ENCODE data around the gene LYST.
"Not testable (repeated sequence)": the region's sequence is repeated elsewhere in the genome, so short reads cannot be mapped to it uniquely, and the experiment has no call there.

The LYST gene

DNA sequence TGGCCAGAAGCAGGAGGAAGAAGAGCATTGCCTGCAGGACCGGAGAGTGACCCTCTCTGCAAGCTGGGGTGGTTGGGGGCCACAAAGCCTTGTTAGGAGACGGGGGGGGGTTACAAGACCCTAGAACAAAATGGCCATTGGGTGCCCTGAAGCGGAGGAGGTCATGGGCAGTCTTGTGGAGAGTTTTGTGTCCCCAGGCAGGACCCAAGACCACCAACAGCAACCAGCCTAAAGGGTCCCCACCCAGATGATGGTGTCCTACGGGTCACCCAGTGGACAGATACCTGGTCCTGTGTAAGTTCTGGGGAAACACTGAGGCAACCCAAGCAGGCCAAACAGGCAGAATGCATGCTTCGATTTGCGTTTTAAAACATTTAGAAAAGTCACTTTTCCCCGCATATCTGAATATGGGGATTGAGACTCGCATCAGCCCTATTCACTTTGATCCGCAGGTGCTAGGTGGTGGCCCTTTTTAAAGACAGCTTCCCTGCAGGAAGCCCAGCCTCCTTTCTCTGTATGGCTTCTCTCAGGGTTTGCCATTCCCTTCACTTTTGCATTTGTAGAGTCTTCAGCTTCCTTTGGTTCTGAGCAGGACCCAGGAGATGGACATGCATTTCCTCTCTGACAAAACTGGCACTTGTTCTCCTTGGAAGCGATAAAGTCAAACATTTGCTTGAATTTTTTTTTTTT lies 238.2 kb downstream of the LYST start:
- no peak for DNase-seq

DNA sequence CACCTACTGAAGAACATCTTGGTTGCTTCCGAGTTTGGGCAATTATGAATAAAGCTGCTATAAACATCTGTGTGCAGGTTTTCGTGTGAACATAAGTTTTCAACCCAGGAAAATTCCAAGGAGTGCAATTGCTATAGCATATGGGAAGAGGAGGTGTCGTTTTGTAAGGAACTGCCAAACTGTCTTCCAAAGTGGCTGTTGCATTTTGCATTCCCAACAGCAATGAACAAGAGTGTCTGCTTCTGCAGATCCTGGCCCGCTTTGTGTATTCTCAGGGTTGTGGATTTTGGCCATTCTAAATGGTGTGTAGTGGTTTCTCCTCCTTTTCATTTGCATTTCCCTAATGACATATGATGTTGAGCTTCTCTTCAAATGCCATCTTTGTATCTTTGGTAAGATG lies 240.9 kb downstream of the LYST start:
- DNase-seq: no peak

DNA sequence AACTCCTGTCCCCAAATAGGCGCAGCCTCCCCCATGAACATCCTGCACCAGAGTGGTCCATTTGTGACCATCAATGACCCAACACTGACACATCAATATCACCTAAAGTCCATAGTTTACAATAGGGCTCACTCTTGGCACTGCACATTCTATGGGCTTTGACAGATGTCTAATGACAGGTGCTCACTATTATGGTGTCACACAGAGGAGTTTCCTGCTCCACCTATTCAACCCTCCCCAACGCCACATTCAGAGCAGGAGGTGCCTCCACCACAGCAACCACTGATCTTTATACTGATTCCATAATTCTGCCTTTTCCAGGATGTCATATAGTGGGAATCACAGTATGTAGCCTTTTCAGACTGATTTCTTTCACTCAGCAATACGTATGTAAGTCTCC lies 241.4 kb downstream of the LYST start:
- no peak for DNase-seq

DNA sequence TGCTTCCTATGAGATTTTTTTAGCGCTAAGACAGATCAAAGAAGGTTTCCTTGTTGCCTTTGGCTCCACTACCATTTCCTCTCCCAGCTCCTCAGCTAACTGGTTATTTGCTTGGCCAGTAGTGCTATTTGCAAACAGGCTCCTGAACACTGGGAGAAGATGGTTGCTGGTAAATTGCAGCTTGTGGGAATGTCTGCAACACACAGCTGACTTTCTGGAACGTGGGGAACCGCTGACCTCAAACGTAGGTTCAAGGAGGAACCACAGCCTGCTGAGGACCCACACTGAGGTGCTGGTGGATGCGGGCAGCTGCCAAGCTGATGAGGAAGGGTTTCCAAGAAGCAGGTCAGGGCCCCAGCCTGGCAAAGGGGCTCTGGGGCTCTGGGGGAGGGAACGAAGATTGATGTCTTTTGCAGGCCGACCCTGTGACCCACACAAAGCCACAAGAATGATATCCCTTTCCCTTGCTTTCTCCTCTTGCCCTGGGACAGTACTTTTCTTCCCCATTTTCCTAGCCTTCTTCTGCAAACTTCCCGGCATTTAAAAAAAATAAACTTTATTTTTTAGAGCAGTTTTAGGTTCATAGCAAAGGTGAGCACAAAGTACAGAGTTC lies 241.9 kb downstream of the LYST start:
- no peak for DNase-seq

DNA sequence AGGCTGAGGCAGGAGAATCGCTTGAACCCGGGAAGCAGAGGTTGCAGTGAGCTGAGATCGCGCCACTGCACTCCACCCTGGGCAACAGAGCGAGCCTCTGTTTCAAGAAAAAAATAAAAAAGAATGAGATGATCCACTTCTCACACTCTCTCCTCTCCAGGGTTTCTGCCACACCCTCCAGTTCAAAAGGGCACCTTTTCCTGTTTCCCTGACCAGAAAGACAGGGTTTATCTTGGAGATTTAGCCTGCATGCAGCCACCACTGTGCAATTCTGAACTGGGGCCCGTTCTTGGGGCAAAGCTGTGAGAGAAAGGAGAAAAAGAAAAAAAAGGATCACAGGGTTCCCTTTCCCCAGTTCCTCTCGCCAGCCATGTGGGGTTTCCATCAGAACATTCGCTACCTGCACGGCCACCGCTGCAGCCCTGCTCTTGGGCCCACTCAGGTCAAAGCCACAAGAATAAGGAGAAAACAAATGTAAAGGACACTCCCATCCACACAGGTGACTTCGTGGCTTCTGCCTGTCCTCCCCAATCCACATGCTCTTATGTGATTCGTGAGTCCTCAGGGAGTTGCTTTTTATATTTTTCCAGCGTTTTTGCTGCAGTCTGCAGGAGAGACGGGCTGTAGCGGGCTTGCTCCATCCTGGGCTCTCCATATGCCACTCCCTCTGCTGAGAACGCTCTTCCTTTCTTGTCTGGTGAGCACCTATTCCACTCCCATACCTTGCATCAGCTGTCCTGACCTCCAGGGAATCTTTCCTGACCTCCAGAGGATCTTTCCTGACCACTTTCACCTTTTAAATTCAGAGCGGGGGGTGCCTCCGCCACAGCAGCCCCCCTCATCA lies 243.5 kb downstream of the LYST start:
- DNase-seq: no peak

DNA sequence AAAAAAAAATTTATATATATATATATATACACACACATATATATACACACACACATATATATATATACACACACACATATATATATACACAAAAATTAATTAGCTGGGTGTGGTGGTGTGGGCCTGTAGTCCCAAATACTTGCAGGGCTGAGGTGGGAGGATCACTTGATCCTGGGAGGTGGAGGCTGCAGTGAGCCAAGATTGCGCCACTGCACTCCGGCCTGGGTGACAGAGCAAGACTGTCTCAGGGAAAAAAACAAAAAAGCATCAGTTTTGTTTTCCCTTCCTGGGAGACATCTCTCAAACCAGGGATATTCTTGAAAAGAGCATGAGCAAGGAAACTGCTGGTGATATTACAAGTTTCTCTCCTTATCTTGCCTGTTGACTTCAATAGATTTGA lies 247.6 kb downstream of the LYST start:
- not testable (repeated sequence) for DNase-seq

GRCh38 chr1:235617808-235618207 lies 248.9 kb downstream of the LYST start:
- DNase-seq: no peak

- DNase-seq: no peak
Observed at GRCh38 chr1:235617140-235617539, 249.6 kb downstream of the LYST start.

DNA sequence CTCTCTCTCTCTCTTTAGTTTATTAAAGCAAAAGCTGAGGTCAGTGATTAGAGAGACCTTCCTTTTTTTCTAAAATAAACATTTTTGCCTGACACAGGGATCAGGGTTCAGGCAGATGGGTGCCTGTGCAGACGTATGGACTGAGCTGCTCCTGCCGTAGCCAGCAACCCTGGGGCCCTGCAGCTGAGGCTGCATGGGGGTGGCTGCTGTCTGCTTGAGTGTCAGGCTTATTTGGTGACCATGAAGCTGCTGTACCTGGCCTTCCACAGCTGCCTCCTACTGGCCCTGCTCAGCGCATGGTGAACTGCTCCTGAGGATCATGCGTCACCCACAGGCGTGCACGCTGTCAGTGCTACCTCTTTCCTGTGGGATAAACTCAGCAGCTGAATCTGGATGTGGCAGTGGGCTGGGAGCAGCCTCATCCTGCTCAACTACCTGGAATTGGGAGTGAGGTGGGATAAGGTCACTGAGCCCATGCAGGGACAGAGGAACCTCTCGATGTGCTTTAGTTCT lies 252.2 kb downstream of the LYST start:
- no peak for DNase-seq

- no peak for DNase-seq
Observed at GRCh38 chr1:235613602-235614001, 253.1 kb downstream of the LYST start.

- DNase-seq: no peak
Observed at GRCh38 chr1:235612761-235613160, 253.9 kb downstream of the LYST start.
